ENCODE results near the gene PCNX4. TPM values are rescaled to one million over a fixed set of nuclear protein-coding genes. Genes with fewer than 3 reads are reported as not detected.

The PCNX4 gene
- total RNA-seq, 3 donors from 2014 or later, result 23.7 to 32.0 (median 25.7) TPM

DNA sequence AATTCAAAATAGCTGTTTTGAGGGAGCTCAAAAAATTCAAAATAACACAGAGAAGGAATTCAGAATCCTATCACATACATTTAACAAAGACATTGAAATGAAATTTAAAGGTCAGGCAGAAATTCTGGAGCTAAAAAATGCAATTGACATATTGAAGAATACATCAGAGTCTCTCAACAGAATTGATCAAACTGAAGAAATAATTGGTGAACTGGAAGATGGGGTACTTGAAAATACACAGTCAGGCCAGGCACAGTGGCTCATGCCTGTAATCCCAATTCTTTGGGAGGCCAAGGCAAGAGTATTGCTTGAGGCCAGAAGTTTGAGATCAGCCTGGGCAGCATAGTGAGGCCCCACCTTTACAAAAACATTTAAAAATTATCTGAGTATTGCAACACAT, 107.6 kb downstream of the PCNX4 start:
- TF ChIP-seq, protein P1, sequence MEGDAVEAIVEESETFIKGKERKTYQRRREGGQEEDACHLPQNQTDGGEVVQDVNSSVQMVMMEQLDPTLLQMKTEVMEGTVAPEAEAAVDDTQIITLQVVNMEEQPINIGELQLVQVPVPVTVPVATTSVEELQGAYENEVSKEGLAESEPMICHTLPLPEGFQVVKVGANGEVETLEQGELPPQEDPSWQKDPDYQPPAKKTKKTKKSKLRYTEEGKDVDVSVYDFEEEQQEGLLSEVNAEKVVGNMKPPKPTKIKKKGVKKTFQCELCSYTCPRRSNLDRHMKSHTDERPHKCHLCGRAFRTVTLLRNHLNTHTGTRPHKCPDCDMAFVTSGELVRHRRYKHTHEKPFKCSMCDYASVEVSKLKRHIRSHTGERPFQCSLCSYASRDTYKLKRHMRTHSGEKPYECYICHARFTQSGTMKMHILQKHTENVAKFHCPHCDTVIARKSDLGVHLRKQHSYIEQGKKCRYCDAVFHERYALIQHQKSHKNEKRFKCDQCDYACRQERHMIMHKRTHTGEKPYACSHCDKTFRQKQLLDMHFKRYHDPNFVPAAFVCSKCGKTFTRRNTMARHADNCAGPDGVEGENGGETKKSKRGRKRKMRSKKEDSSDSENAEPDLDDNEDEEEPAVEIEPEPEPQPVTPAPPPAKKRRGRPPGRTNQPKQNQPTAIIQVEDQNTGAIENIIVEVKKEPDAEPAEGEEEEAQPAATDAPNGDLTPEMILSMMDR (IDR thresholded peaks at IDR 0.05), result no peak
- H3K9me3 ChIP-seq, result no peaks in the 10 kb centered on the region
- no peak overlapping the region for H3K4me3 ChIP-seq
- intact Hi-C loops (cut with DNase I, micrococcal nuclease), result no loop called here
- DNase-seq, result no peak
- H3K4me1 ChIP-seq (ENCODE audit: low read depth), result no peaks in the 10 kb centered on the region
- no peak for ATAC-seq
- no peaks in the 10 kb centered on the region for H3K36me3 ChIP-seq (ENCODE audit: low read depth)

DNA sequence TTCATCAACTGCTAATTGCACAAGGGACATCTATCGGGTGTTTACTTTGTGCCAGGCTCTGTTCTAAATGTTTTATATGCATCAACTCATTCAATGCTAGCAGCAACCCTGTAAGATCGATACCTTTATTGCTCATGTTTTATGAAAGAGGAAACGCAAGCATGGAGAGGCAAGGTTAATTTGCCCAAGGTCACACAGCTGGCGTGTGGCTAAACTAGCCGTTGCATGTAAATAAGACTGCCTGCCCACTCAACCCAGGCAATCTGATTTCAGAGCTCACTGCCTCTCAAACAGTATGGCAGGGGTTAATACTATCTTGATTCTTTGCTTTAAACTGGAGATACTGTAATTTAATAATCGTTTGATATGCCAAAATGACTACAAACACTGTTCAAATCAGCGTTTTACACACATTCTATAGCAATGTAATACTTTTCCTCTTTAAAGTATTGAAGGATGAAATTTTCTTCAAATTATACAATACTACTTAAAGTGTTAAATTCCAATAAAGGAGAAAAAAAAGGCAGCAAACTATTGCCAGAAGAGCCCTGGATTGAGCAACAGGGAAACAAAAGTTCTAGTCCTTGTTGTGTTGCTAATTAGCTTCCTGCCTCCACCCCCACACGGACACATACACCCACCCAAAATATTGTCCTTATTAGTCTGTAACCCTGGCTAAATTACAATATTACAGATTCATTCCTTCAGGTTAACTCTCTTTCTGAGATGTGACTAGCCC, 112.5 kb downstream of the PCNX4 start:
- H3K9me3 ChIP-seq, result no peaks in the 10 kb centered on the region
- no peak overlapping the region for H3K4me3 ChIP-seq
- intact Hi-C loops (cut with DNase I, micrococcal nuclease), result no loop called here
- TF ChIP-seq, protein P1 (IDR thresholded peaks at IDR 0.05), result no peak
- DNase-seq (peak in 1 of 3 donors; percentile 28), ATAC-seq (peak; percentile 65)
- H3K4me1 ChIP-seq (ENCODE audit: low read depth), result no peaks in the 10 kb centered on the region
- no peaks in the 10 kb centered on the region for H3K36me3 ChIP-seq (ENCODE audit: low read depth)

DNA sequence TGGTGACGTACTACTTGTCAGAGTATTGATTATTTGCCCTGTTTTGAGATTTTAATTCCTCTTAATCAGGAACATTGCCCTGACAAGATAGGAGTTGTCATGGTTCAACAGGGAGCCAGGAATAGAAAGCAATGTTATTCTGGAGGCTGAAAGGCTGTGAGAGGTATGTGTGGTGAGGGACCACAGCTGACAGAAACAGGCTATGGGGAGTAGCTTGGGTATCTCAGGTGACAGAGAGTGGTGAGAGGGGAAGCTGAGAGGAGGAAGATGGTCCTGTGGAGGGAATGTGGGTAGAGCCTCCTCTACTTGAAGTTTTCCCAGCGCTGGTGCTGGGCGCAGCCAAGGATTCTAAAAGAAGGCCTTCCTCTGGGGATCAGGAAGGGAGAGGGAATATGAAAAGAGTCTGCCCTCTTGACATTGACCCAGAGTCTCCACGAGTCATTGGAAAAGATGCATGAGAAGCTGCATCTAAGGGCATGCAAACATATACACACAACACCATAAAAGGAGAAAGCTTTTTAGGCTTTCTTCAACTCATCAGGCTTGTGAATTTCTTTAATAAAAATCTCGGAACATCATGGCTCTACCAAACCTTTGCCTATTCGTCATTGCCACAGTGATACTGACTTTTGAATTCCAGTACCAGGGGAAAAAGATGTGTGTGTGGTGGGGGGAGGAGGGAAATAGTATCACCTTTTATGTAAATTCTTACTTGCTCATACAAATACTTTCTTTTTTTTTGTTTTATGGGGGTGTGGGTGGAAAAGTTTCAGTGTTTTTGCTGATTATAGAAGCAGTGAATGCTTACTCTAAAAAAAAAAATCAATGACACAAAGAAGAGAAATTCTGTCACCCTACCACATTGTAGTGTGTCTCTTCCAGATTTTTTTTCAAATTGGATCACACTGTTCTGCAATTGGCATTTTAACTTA, 113.4 kb downstream of the PCNX4 start:
- DNase-seq (no peak), ATAC-seq (peak; percentile 34)
- Histone ChIP-seq H3K4me1 (ENCODE audit: low read depth) (no peaks in the 10 kb centered on the region), H3K36me3 (ENCODE audit: low read depth) (no peaks in the 10 kb centered on the region), H3K9me3 (no peaks in the 10 kb centered on the region), H3K4me3 (no peak overlapping the region)
- intact Hi-C loops (cut with DNase I, micrococcal nuclease), result no loop called here
- TF ChIP-seq, protein P1 (IDR thresholded peaks at IDR 0.05), result no peak

GRCh38 chr14:60206249-60206670, 114.5 kb downstream of the PCNX4 start:
- no peak overlapping the region for H3K4me3 ChIP-seq
- TF ChIP-seq, protein P1 (IDR thresholded peaks at IDR 0.05), result no peak
- H3K36me3 ChIP-seq (ENCODE audit: low read depth), result no peaks in the 10 kb centered on the region
- no peaks in the 10 kb centered on the region for H3K9me3 ChIP-seq
- no peaks in the 10 kb centered on the region for H3K4me1 ChIP-seq (ENCODE audit: low read depth)
- intact Hi-C loops (cut with DNase I, micrococcal nuclease), result no loop called here
- ATAC-seq (peak; percentile 71), DNase-seq (no peak)

DNA sequence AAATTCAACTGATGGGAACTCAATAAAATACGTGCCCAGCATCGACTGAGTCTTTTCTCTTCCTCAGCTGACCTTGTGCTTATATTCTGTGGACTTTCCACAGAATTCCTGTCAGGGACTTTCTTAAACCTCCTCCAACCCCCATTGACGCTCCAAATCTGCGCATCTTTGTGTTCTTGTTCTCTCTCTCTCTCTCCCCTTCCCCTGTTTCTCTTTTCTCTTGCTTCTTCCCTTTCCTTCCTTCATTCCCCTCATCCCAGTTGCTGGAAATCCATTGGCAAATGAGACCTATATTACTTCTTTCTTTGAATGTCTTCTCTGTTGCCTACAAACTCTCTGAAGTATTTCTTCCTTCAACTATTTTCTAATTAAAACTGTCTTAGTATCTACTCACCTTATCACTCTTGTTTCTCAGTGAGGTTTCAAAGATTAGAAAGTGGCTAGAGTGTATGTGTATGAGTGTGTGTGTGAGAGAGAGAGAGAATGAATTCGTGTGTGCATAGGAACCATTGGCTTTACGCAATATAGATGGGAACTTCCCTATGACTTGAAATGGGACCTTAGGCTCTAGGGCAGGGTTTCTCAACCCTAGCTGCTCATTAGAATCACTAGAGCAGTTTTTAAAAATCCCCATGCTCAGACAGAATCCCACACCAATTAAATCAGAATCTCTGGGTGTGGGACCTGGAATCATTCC, 115.3 kb downstream of the PCNX4 start:
- intact Hi-C loops (cut with DNase I, micrococcal nuclease), result no loop called here
- peak; percentile 35 for ATAC-seq

More for the DNA sequence above, 115.3 kb downstream of the PCNX4 start:
- Histone ChIP-seq H3K36me3 (ENCODE audit: low read depth) (no peaks in the 10 kb centered on the region), H3K9me3 (no peaks in the 10 kb centered on the region), H3K4me3 (no peak overlapping the region), H3K4me1 (ENCODE audit: low read depth) (no peaks in the 10 kb centered on the region)
- DNase-seq, result no peak
- TF ChIP-seq, protein P1 (IDR thresholded peaks at IDR 0.05), result no peak

Data from mucosa of descending colon (tissue), 3 donors.